H1 (cell line): Measurements from ENCODE around the gene TOMM7. TPM values are rescaled to one million over a fixed set of nuclear protein-coding genes. Genes with fewer than 3 reads are reported as not detected.

ENCODE experiments used
- CBX5 ChIP-seq: fragments of 300-800, 300-1000 bp; sonication (generic); IDR thresholded peaks from 2 replicates; pipeline ENCODE4 v1.7.1; 2016; ENCODE audit warnings: antibody characterized with exemption, low read length, low read depth
- GABPA ChIP-seq: IDR thresholded peaks from 2 replicates; pipeline ENCODE4 v1.6.1; 2011; ENCODE audit warnings: mild to moderate bottlenecking, low read length, moderate library complexity, borderline replicate concordance; ENCODE audit not compliant: insufficient read depth
- SIN3A ChIP-seq, 2 experiments: IDR thresholded peaks in 1 of 2; conservative IDR thresholded peaks in 1 of 2; 2 replicates each; pipeline ENCODE4 v1.6.1; 2011 to 2012; ENCODE audit warnings: low read length in 2 of 2, improper control_type of control experiment in 1 of 2, low read depth in 1 of 2, mild to moderate bottlenecking in 1 of 2
- polyA plus RNA-seq, 7 experiments: library from polyadenylated mRNA; depleted of rRNA in 3 of 7; stranded (reverse) in 5 of 7; unstranded in 2 of 7; fragments of >200 nt in 5 of 7; fragments of 200-250 nt in 2 of 7; gene quantifications; 1 replicate in 5 of 7; 2 replicates in 1 of 7; 4 replicates in 1 of 7; pipeline versions ENCODE4 v1.2.1 to v1.2.3, GENCODE V29; 2011 to 2013; ENCODE audit warnings: missing spikeins in 2 of 7, mixed read lengths in 2 of 7
- total RNA-seq: library from RNA; stranded (reverse); fragmentation: NEBNext Ultra II Directional; extraction: Animal tissue kit (Norgen Biotek cat#: 25700); gene quantifications from 2 replicates; pipeline ENCODE4 v1.2.1, GENCODE V29; 2021
- TF ChIP-seq, protein P1 (sequence below): IDR thresholded peaks from 2 replicates; pipeline ENCODE4 v1.6.1; 2011; ENCODE audit warnings: low read length, improper control_type of control experiment

Gene TOMM7
- total and polyA plus RNA-seq, 2 of the 8 experiments (the other 6 are each of a cell fraction or from before 2014, with no cell fraction given), result 389 to 508 TPM

GRCh38 chr7:22831602-22832305 lies 9.1 kb upstream of the TOMM7 start (continued):
- TF ChIP-seq, protein P1, sequence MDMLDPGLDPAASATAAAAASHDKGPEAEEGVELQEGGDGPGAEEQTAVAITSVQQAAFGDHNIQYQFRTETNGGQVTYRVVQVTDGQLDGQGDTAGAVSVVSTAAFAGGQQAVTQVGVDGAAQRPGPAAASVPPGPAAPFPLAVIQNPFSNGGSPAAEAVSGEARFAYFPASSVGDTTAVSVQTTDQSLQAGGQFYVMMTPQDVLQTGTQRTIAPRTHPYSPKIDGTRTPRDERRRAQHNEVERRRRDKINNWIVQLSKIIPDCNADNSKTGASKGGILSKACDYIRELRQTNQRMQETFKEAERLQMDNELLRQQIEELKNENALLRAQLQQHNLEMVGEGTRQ, result no peak
- TF ChIP-seq CBX5, result no peak
- TF ChIP-seq GABPA, result no peak
- TF ChIP-seq SIN3A (conservative IDR thresholded peaks at IDR 0.05 in 1 of 2, IDR thresholded peaks at IDR 0.05 in 1 of 2; ENCODE audit: low read depth in 1 of 2, low read length in 2 of 2), result no peak
